Measurements from ENCODE around the gene VCPKMT.

VCPKMT gene

GRCh38 chr14:50095895-50096294, 20.5 kb downstream of the VCPKMT start:
- no peak for DNase-seq (ENCODE audit: low read depth, low spot score)
- no peak overlapping the region for H3K4me3 ChIP-seq (ENCODE audit: low read depth, low read length)
- TF ChIP-seq CTCF (IDR thresholded peaks at IDR 0.05; ENCODE audit: low read depth, low read length) = no peak
- in situ Hi-C loops (cut with HindIII; ENCODE audit: low sequenced_read_pairs) = no loop called here

- no peak for DNase-seq (ENCODE audit: low read depth, low spot score)
- H3K4me3 ChIP-seq (ENCODE audit: low read depth, low read length) = no peak overlapping the region
- no peak for TF ChIP-seq CTCF (IDR thresholded peaks at IDR 0.05; ENCODE audit: low read depth, low read length)
- in situ Hi-C loops (cut with HindIII; ENCODE audit: low sequenced_read_pairs) = no loop called here
Observed at GRCh38 chr14:50094056-50094755, 22.2 kb downstream of the VCPKMT start.

- in situ Hi-C loops (cut with HindIII; ENCODE audit: low sequenced_read_pairs) = no loop called here
- H3K4me3 ChIP-seq (ENCODE audit: low read depth, low read length) = no peak overlapping the region
- no peak for DNase-seq (ENCODE audit: low read depth, low spot score)
- no peak for TF ChIP-seq CTCF (IDR thresholded peaks at IDR 0.05; ENCODE audit: low read depth, low read length)
Observed at GRCh38 chr14:50093496-50093895, 22.9 kb downstream of the VCPKMT start.

GRCh38 chr14:50092006-50092555, 24.3 kb downstream of the VCPKMT start:
- no peak for DNase-seq (ENCODE audit: low read depth, low spot score)
- in situ Hi-C loops (cut with HindIII; ENCODE audit: low sequenced_read_pairs) = no loop called here
- TF ChIP-seq CTCF (IDR thresholded peaks at IDR 0.05; ENCODE audit: low read depth, low read length) = no peak
- H3K4me3 ChIP-seq (ENCODE audit: low read depth, low read length) = no peak overlapping the region

GRCh38 chr14:50091240-50091913, 25.0 kb downstream of the VCPKMT start:
- H3K4me3 ChIP-seq (ENCODE audit: low read depth, low read length) = no peak overlapping the region
- in situ Hi-C loops (cut with HindIII; ENCODE audit: low sequenced_read_pairs) = no loop called here
- TF ChIP-seq CTCF (IDR thresholded peaks at IDR 0.05; ENCODE audit: low read depth, low read length) = no peak
- no peak for DNase-seq (ENCODE audit: low read depth, low spot score)

GRCh38 chr14:50089208-50089607, 27.2 kb downstream of the VCPKMT start:
- in situ Hi-C loops (cut with HindIII; ENCODE audit: low sequenced_read_pairs) = no loop called here
- DNase-seq (ENCODE audit: low read depth, low spot score) = no peak
- no peak overlapping the region for H3K4me3 ChIP-seq (ENCODE audit: low read depth, low read length)
- TF ChIP-seq CTCF (IDR thresholded peaks at IDR 0.05; ENCODE audit: low read depth, low read length) = no peak

All from astrocyte of the spinal cord (primary cell).